ENCODE measurements around the gene BANF1.

Gene BANF1

DNA sequence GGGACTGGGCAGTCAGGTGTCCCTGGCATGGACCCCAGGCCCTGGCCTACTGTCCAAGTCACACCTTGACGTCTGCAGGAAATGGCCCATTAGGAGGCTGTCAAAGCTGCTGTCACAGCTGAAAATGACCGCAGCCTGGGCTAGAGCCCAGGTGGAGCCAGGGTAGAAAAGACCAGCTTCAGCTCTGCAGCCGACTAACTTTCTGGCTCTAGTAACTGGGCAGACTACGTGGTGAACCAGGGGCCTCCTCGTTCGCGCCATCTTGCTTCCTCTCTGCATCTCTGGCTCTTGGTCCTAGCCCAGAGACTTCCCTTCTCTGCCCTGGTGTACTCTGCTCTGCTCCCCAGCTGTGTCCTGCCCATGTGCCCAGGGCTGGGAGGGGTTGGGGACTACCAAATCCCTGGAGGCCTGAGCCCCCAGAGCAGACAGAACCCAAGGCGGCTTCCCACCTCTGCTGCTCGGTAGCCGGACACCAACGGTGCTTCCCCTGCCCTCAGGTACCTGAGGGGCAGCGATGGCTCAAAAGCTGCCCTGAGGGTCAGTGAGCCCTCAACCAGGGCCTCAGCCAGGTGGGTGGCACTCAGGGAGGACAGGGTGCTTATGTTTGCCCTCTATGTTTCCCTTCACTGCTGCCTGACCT, 21.1 kb upstream of the BANF1 start:
- TF ChIP-seq FOXM1 (IDR thresholded peaks at IDR 0.05; ENCODE audit: borderline replicate concordance, low read depth) (no peak), EGR1 (IDR thresholded peaks at IDR 0.05) (no peak)

DNA sequence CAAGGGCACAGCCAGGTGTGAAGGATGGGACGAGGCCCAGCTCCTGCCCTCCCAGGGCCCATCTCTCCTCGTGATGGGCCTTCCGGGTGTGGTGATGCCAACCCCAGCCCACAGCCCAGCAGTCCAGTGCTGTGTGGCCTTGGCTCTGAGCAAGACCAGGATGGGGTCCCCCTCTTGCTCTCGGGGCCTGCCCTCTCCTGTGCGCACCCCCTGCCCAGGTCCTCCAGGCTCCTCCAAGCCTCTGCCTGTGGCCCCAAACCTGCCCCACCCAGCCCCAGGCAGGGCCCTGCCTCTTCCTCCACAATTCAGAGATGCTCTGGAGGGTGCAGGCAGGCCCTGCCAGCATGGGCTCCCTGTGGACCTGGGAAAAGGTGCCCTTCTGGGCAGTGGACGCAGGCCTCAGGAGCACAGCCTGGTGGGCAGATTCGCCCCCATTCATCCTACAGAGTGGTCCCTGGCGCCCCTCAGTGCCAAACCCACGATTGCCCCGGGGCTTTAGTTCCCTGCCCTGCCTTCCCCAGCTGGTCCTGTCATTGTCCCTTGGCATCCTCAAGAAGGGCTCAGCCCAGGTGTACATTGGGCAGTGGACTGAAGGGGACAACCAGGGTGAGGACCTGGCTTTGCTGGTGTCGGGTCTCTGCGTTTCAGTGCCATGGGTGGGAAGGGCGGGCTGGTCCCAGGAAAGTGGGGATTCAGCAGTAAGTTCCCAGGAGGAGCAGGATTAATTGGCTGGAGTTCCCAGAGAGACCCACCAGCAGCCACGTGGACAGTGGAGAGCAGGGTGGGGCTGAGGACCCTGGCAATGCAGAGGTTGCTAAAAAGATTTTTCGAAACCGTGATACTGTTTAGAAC, 20.1 kb upstream of the BANF1 start:
- TF ChIP-seq FOXM1 (IDR thresholded peaks at IDR 0.05; ENCODE audit: borderline replicate concordance, low read depth) (no peak), TAF1 (IDR thresholded peaks at IDR 0.05; ENCODE audit: low read depth) (no peak), TCF12 (IDR thresholded peaks at IDR 0.05; ENCODE audit: low read depth) (no peak), YY1 (IDR thresholded peaks at IDR 0.05; ENCODE audit: low read depth) (no peak), CEBPB (IDR thresholded peaks at IDR 0.05) (no peak), EGR1 (IDR thresholded peaks at IDR 0.05) (no peak), EP300 (IDR thresholded peaks at IDR 0.05; ENCODE audit: borderline replicate concordance) (no peak), NFIC (IDR thresholded peaks at IDR 0.05) (no peak)
- TF ChIP-seq, protein P1, sequence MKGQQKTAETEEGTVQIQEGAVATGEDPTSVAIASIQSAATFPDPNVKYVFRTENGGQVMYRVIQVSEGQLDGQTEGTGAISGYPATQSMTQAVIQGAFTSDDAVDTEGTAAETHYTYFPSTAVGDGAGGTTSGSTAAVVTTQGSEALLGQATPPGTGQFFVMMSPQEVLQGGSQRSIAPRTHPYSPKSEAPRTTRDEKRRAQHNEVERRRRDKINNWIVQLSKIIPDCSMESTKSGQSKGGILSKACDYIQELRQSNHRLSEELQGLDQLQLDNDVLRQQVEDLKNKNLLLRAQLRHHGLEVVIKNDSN (IDR thresholded peaks at IDR 0.05): no peak
- TF ChIP-seq, protein P2, sequence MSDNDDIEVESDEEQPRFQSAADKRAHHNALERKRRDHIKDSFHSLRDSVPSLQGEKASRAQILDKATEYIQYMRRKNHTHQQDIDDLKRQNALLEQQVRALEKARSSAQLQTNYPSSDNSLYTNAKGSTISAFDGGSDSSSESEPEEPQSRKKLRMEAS (IDR thresholded peaks at IDR 0.05): no peak
- TF ChIP-seq, protein P3, sequence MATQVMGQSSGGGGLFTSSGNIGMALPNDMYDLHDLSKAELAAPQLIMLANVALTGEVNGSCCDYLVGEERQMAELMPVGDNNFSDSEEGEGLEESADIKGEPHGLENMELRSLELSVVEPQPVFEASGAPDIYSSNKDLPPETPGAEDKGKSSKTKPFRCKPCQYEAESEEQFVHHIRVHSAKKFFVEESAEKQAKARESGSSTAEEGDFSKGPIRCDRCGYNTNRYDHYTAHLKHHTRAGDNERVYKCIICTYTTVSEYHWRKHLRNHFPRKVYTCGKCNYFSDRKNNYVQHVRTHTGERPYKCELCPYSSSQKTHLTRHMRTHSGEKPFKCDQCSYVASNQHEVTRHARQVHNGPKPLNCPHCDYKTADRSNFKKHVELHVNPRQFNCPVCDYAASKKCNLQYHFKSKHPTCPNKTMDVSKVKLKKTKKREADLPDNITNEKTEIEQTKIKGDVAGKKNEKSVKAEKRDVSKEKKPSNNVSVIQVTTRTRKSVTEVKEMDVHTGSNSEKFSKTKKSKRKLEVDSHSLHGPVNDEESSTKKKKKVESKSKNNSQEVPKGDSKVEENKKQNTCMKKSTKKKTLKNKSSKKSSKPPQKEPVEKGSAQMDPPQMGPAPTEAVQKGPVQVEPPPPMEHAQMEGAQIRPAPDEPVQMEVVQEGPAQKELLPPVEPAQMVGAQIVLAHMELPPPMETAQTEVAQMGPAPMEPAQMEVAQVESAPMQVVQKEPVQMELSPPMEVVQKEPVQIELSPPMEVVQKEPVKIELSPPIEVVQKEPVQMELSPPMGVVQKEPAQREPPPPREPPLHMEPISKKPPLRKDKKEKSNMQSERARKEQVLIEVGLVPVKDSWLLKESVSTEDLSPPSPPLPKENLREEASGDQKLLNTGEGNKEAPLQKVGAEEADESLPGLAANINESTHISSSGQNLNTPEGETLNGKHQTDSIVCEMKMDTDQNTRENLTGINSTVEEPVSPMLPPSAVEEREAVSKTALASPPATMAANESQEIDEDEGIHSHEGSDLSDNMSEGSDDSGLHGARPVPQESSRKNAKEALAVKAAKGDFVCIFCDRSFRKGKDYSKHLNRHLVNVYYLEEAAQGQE (IDR thresholded peaks at IDR 0.05; ENCODE audit: low read depth): no peak

DNA sequence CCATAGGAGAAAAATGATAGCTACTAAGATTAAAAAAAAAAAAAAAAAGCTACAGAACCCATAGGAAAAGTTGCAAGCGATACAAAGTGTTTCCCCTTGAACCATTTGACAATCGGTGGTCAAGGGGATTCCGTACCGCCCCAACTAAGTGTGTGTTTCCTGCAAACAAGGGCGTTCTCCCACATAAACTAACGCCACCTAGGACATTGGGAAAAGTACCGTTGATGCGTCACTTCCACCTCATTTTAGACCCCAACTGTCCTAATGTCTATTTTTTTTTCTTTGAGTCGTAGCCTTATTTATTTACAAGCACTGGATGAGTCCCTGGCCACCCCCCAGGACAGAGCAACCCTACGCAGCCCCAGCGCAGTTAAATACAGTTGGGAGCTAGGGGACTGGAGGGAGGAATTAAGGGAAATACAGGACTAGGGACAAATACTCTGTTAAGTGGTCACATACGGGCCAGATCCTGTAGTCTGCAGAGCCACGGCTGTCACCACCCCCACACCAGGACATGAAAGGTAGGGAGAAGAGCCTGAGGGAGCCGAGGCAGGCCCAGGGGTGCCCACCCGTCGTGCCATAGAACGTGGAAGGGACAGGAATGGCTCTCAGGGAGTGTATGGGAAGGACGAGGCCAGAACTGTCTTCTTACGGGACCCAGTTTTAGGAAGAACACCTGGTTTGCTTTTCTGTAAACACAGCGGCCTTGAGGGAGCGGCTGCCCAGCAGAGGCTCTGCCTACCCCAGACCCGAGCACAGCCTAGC, 19.3 kb upstream of the BANF1 start:
- TF ChIP-seq FOXM1 (IDR thresholded peaks at IDR 0.05; ENCODE audit: borderline replicate concordance, low read depth): no peak
- TF ChIP-seq TEAD4 (IDR thresholded peaks at IDR 0.05): no peak
- TF ChIP-seq ZBTB7A (IDR thresholded peaks at IDR 0.05; ENCODE audit: low read depth): no peak
- TF ChIP-seq, protein P1 (IDR thresholded peaks at IDR 0.05): no peak
- TF ChIP-seq EGR1 (IDR thresholded peaks at IDR 0.05): no peak
- no peak for TF ChIP-seq EP300 (IDR thresholded peaks at IDR 0.05; ENCODE audit: borderline replicate concordance)
- no peak for TF ChIP-seq TCF12 (IDR thresholded peaks at IDR 0.05; ENCODE audit: low read depth)
- TF ChIP-seq TAF1 (IDR thresholded peaks at IDR 0.05; ENCODE audit: low read depth): no peak
- TF ChIP-seq, protein P2 (IDR thresholded peaks at IDR 0.05): no peak
- no peak for TF ChIP-seq CREB1 (IDR thresholded peaks at IDR 0.05; ENCODE audit: low read depth)
- TF ChIP-seq, protein P3 (IDR thresholded peaks at IDR 0.05; ENCODE audit: low read depth): no peak
- no peak for TF ChIP-seq RAD21 (IDR thresholded peaks at IDR 0.05; ENCODE audit: low read depth)
- no peak for TF ChIP-seq YY1 (IDR thresholded peaks at IDR 0.05; ENCODE audit: low read depth)

DNA sequence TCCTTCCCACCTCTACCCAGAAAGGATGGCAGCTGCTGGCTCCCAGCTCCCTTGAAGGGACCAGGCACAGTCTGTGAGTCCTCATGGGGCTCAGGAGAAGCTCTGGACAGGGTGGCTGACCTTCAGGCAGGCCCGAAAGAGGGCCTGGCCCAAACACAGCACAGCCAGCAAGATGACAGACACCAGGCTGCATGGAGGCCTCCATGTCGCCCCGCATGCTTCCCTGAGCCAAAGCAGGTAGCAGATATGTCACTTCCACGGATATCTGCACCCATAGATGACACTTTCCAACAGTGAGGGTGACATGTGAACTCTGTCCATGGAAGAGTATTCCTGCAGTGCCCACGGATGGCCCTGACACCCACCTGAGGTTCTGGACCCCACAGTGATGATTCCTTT, 18.7 kb upstream of the BANF1 start:
- TF ChIP-seq, protein P2 (IDR thresholded peaks at IDR 0.05): no peak
- TF ChIP-seq RAD21 (IDR thresholded peaks at IDR 0.05; ENCODE audit: low read depth) (no peak), CREB1 (IDR thresholded peaks at IDR 0.05; ENCODE audit: low read depth) (no peak), YY1 (IDR thresholded peaks at IDR 0.05; ENCODE audit: low read depth) (no peak), EGR1 (IDR thresholded peaks at IDR 0.05) (no peak), FOXM1 (IDR thresholded peaks at IDR 0.05; ENCODE audit: borderline replicate concordance, low read depth) (no peak), NFIC (IDR thresholded peaks at IDR 0.05) (no peak), TAF1 (IDR thresholded peaks at IDR 0.05; ENCODE audit: low read depth) (no peak), ZBTB7A (IDR thresholded peaks at IDR 0.05; ENCODE audit: low read depth) (no peak), EP300 (IDR thresholded peaks at IDR 0.05; ENCODE audit: borderline replicate concordance) (no peak)
- TF ChIP-seq, protein P3 (IDR thresholded peaks at IDR 0.05; ENCODE audit: low read depth): no peak
